GM12873 (cell line): ENCODE measurements around the gene STPG3.

Source experiments
- CTCF ChIP-seq: IDR thresholded peaks from 2 replicates; pipeline ENCODE4 v1.5.1; 2012; ENCODE audit warnings: low read depth, mild to moderate bottlenecking, moderate library complexity, low read length, control low read depth; ENCODE audit not compliant: insufficient read depth; ENCODE audit errors: missing control alignments

STPG3 gene

GRCh38 chr9:137295849-137296669, 45.0 kb downstream of the STPG3 start:
- no peak for TF ChIP-seq CTCF

DNA sequence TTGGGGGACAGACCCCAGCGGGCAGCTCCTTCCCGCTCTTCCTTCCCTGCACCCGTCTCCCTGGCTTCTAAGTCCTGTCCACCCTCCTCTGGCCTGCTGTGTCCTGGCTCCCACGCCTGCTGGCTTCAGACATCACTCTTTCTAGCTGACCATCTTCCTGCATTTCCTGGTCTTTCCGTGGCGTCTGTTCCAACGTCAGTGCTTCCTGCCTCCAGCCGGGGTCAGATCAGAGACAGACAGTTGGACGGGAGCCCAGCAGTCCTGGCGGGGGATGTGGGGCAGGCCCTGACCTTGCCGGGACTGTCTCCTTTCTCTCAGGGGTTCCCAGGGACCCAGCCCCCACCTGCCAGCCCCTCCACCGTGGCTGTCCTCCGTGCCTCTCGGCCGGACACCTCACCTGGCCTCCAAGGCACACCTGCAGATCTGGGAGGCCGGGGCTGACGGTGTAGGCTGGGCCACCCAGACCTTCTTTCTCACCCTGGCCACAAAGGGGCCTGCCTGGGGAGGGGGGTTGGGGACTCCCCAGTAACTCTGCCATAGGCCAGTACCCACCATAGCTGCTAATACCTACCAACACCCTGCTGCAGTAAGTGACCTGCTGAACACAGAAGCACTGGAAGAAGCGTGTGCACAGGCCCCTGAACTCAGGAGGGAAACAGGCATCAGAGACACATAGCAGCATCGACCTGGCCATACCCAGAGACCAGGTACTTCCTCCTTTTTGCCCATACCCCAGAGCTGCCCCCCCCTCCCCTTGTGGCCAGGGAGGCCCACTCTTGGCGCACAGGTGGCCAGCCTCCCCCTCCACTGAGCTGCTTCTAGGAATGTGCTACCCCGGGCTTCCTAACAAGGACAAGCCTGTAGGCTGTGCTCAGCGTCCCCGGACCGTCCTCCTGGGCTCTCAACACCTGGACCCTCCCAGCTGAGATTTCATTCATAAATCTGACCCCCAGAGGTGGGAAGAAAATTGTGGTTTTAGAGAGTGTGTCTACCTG, 45.9 kb downstream of the STPG3 start:
- TF ChIP-seq CTCF, result no peak

GRCh38 chr9:137297966-137298365, 46.9 kb downstream of the STPG3 start:
- TF ChIP-seq CTCF, result no peak

GRCh38 chr9:137298401-137299202, 47.5 kb downstream of the STPG3 start:
- no peak for TF ChIP-seq CTCF

- no peak for TF ChIP-seq CTCF
These were observed 48.1 kb downstream of the STPG3 start for GRCh38 chr9:137299203-137299565.

DNA sequence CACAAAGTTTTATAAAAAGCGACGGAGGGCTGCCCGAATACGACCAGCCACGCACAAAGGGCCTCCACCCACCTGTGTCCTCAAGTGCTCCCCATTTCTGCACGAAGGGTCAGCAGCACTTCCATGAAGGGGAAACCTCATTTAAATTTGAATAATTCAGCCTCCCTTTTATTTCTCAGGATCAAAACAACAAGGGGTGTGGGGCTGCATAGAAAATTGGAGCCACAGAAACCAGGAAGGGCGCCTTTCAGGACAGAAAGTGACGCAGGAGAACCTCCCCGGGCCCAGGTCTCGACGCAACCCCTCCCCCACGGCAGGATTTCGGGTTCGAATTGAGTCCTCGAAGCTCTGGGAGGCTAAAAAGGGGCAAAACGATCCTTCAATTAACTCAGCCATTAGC, 48.9 kb downstream of the STPG3 start:
- TF ChIP-seq CTCF, result no peak

DNA sequence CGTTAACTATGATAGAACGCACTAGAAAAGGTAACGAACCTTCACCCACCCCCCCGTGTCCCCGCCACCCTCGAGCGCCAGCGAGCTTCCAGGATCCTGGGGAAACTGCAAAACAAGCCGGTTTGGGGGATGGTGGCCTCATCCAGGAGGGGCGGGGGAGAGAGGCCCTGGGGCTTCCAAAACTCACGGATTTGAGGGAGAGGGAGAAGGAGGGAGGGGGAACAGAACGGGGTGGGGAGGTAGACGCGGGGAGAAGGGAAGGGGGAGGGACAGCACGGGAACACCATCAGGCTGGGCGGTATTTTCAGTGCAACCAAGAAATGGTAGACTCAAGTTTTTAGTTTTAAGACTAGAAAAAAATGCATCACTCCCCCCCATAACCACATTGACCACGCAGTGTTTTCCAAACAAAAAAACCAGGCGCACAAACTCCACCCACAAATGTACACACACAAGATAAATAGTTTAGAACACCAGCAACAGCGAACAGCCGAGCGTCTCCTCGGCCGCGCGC, 49.5 kb downstream of the STPG3 start:
- no peak for TF ChIP-seq CTCF
